Measurements from ENCODE around the gene CDC14A.
A peak's percentile ranks its signal among the peaks of the same experiment; 100 is the strongest.
"Not testable (repeated sequence)": the region's sequence is repeated elsewhere in the genome, so short reads cannot be mapped to it uniquely, and the experiment has no call there.

CDC14A gene

GRCh38 chr1:100337878-100338277 lies 14.4 kb upstream of the CDC14A start:
- not testable (repeated sequence) for DNase-seq

- not testable (repeated sequence) for DNase-seq
Observed at GRCh38 chr1:100339735-100340134, 12.6 kb upstream of the CDC14A start.

- DNase-seq = no peak
Observed at GRCh38 chr1:100340494-100340893, 11.8 kb upstream of the CDC14A start.

- DNase-seq = no peak
Observed at GRCh38 chr1:100342348-100342747, 10.0 kb upstream of the CDC14A start.

- DNase-seq = no peak
Observed at GRCh38 chr1:100343897-100344296, 8.4 kb upstream of the CDC14A start.

- no peak for DNase-seq
Observed at GRCh38 chr1:100344774-100345173, 7.5 kb upstream of the CDC14A start.

GRCh38 chr1:100346387-100346786 lies 5.9 kb upstream of the CDC14A start:
- no peak for DNase-seq

- no peak for DNase-seq
Observed at GRCh38 chr1:100347009-100347966, 5.0 kb upstream of the CDC14A start.

- DNase-seq = no peak
Observed at GRCh38 chr1:100348549-100349144, 3.7 kb upstream of the CDC14A start.

- no peak for DNase-seq
Observed at GRCh38 chr1:100349246-100349645, 3.1 kb upstream of the CDC14A start.

GRCh38 chr1:100350787-100351094 lies 1.6 kb upstream of the CDC14A start:
- no peak for DNase-seq

- peak; percentile 81 for DNase-seq
Observed at GRCh38 chr1:100351095-100351887, 1.0 kb upstream of the CDC14A start.

- no peak for DNase-seq
Observed at GRCh38 chr1:100353071-100353801, 930 bp downstream of the CDC14A start.

- no peak for DNase-seq
Observed at GRCh38 chr1:100353988-100354387, 1.7 kb downstream of the CDC14A start.

- DNase-seq = no peak
Observed at GRCh38 chr1:100354971-100355394, 2.7 kb downstream of the CDC14A start.

GRCh38 chr1:100358210-100358609 lies 5.9 kb downstream of the CDC14A start:
- DNase-seq = no peak

- no peak for DNase-seq
Observed at GRCh38 chr1:100359139-100359538, 6.8 kb downstream of the CDC14A start.

- no peak for DNase-seq
Observed at GRCh38 chr1:100360790-100361510, 8.6 kb downstream of the CDC14A start.

- no peak for DNase-seq
Observed at GRCh38 chr1:100361511-100362089, 9.3 kb downstream of the CDC14A start.

- peak; percentile 19 for DNase-seq
Observed at GRCh38 chr1:100362821-100363466, 10.6 kb downstream of the CDC14A start.

GRCh38 chr1:100363831-100364230 lies 11.5 kb downstream of the CDC14A start:
- DNase-seq = no peak
